GM12878 (cell line): ENCODE results near the gene FOXJ1. TPM values are rescaled to one million over a fixed set of nuclear protein-coding genes. Genes with fewer than 3 reads are reported as not detected.

Experiments used
- ATAC-seq: fragments of 200-7000 bp; cut with Tn5 transposase; 3 replicates; pipeline ENCODE4 v1.9.1; 2020; ENCODE audit warnings: mild to moderate bottlenecking, moderate library complexity
- BruUV-seq: library from RNA; stranded (reverse); fragments of 400-500 nt; replicated peaks from 2 replicates; lab custom pipeline; 2021; lab: Mats Ljungman, UMichigan
- CTCF ChIA-PET: fragments of 300-600 bp; sonication (Branson Sonifier 250); formaldehyde crosslinking; extraction: SDS; loops from one replicate; lab custom pipeline; 2021; ENCODE audit warnings: inconsistent platforms; lab: Yijun Ruan, JAX
- POLR2A ChIA-PET: fragments of 350-600 bp; formaldehyde crosslinking; extraction: SDS; loops from one replicate; lab custom pipeline; 2021; ENCODE audit warnings: inconsistent platforms; lab: Charles Lee
- RAD21 ChIA-PET: fragments of 300-600 bp; sonication (Branson Sonifier 250); formaldehyde crosslinking; loops from one replicate; lab custom pipeline; 2023; ENCODE audit warnings: antibody characterized with exemption; ENCODE audit not compliant: unreplicated experiment; lab: Charles Lee
- SMC1A ChIA-PET: fragments of 300-600 bp; sonication (Branson Sonifier 250); formaldehyde crosslinking; loops from one replicate; lab custom pipeline; 2023; ENCODE audit not compliant: unreplicated experiment, uncharacterized antibody; lab: Charles Lee
- DNase-seq: peaks from one replicate; pipeline ENCODE4 v3.0.0-alpha.2; 2011; ENCODE audit warnings: low read depth, low spot score
- FAIRE-seq: peaks from 3 replicates; lab custom pipeline; 2011; peaks lifted over from hg19 to GRCh38; lab: Jason Lieb, UNC
- H2AFZ ChIP-seq: 2 replicates; pipeline ENCODE4 v1.6.0; 2011; ENCODE audit warnings: low read depth, low read length, control low read depth; ENCODE audit not compliant: control insufficient read depth
- H3K27ac ChIP-seq: 2 replicates; pipeline ENCODE4 v1.5.1; 2011; ENCODE audit warnings: control low read depth; ENCODE audit not compliant: control insufficient read depth, insufficient read depth
- H3K27me3 ChIP-seq, 2 experiments: replicated peaks in 1 of 2; 2 replicates each; pipeline versions ENCODE4 v1.6.0 to v1.6.1; 2011; ENCODE audit warnings: low read length in 1 of 2; ENCODE audit not compliant: control insufficient read depth in 2 of 2, insufficient read depth in 2 of 2
- H3K36me3 ChIP-seq, 2 experiments: 2 replicates each; pipeline ENCODE4 v1.5.1; 2011; ENCODE audit warnings: low read length in 1 of 2; ENCODE audit not compliant: control insufficient read depth in 2 of 2, insufficient read depth in 2 of 2
- H3K4me1 ChIP-seq: 2 replicates; pipeline ENCODE4 v1.6.1; 2011; ENCODE audit warnings: mild to moderate bottlenecking, low read length, moderate library complexity, mixed read lengths; ENCODE audit not compliant: control insufficient read depth, insufficient read depth
- H3K4me2 ChIP-seq: 2 replicates; pipeline ENCODE4 v1.6.0; 2011; ENCODE audit warnings: control low read depth; ENCODE audit not compliant: control insufficient read depth, insufficient read depth
- H3K4me3 ChIP-seq: fragments of 200-600 bp; sonication (generic); 2 replicates; pipeline ENCODE4 v1.5.1; 2016
- H3K79me2 ChIP-seq: 2 replicates; pipeline ENCODE4 v1.6.0; 2011; ENCODE audit warnings: low read length; ENCODE audit not compliant: control insufficient read depth, insufficient read depth
- H3K9ac ChIP-seq: 2 replicates; pipeline ENCODE4 v1.8.0; 2011; ENCODE audit warnings: low read length, control low read depth, mixed read lengths; ENCODE audit not compliant: control insufficient read depth, insufficient read depth
- H3K9me3 ChIP-seq: replicated peaks from 3 replicates; pipeline ENCODE4 v1.5.1; 2011; ENCODE audit warnings: mild to moderate bottlenecking, low read length; ENCODE audit not compliant: control insufficient read depth, insufficient read depth
- H4K20me1 ChIP-seq: 2 replicates; pipeline ENCODE4 v1.6.0; 2011; ENCODE audit not compliant: control insufficient read depth, insufficient read depth
- BRCA1 ChIP-seq: IDR thresholded peaks from 2 replicates; pipeline ENCODE4 v1.6.1; 2011; ENCODE audit warnings: low read depth, low read length, improper control_type of control experiment
- CREM ChIP-seq: IDR thresholded peaks from 2 replicates; pipeline ENCODE4 v1.6.1; 2014; ENCODE audit warnings: antibody characterized with exemption, low read depth
- IKZF2 ChIP-seq, 2 experiments: fragments of 450-650 bp; IDR thresholded peaks; 2 replicates each; pipeline ENCODE4 v1.6.1; 2017; ENCODE audit warnings: mild to moderate bottlenecking in 2 of 2, moderate library complexity in 2 of 2
- TCF12 ChIP-seq: IDR thresholded peaks from 2 replicates; pipeline ENCODE4 v1.6.1; 2011; ENCODE audit warnings: low read depth, mild to moderate bottlenecking, low read length
- ZSCAN29 ChIP-seq: fragments of 450-650 bp; IDR thresholded peaks from 2 replicates; pipeline ENCODE4 v1.6.1; 2017; ENCODE audit warnings: mild to moderate bottlenecking, moderate library complexity
- WGBS: methylation state at CpG from one replicate; pipeline ENCODE4 v1.1.6; 2016; ENCODE audit warnings: low lambda C conversion rate; ENCODE audit not compliant: insufficient replicate concordance, insufficient coverage; ENCODE audit errors: missing lambda C conversion rate; 5-methylcytosine and 5-hydroxymethylcytosine counted together
- in situ Hi-C: fragments of 300-500 bp; cut with MboI; formaldehyde crosslinking; loops from 9 replicates; pipeline ENCODE4 v1.14.3; 2018; ENCODE audit warnings: mixed read lengths
- intact Hi-C: fragments of 100-400 bp; cut with micrococcal nuclease; formaldehyde crosslinking; loops from one replicate; pipeline ENCODE4 v1.14.2; 2022; ENCODE audit not compliant: unreplicated experiment
- polyA plus RNA-seq, 11 experiments: library from polyadenylated mRNA; depleted of rRNA in 4 of 11; unstranded in 6 of 11; stranded (reverse) in 5 of 11; fragments of >200 nt; fragmentation: Nextera tagmentation in 4 of 11; fragmentation: Illumina TruSeq in 1 of 11; extraction: Ambion mirVana in 4 of 11; extraction: Trizol in 1 of 11; gene quantifications; 1 replicate in 1 of 11; 2 replicates in 10 of 11; pipeline versions ENCODE4 v1.2.1 to v1.2.3, GENCODE V29; 2011 to 2016; ENCODE audit warnings: inconsistent platforms in 2 of 11, missing spikeins in 2 of 11, low read depth in 1 of 11
- total RNA-seq, 4 experiments: library from RNA; depleted of rRNA in 3 of 4; stranded (reverse); fragments of >200 nt in 3 of 4; fragmentation: Illumina TruSeq in 1 of 4; extraction: Trizol in 1 of 4; gene quantifications; 2 replicates each; pipeline versions ENCODE4 v1.2.1 to v1.2.3, GENCODE V29; 2013 to 2021
- TF ChIP-seq, protein P1 (sequence below): IDR thresholded peaks from 2 replicates; pipeline ENCODE4 v1.6.1; 2011; ENCODE audit warnings: borderline replicate concordance, low read depth, mild to moderate bottlenecking, moderate library complexity, low read length; ENCODE audit not compliant: insufficient read depth, poor library complexity, severe bottlenecking
- TF ChIP-seq, protein P2 (sequence below): fragments of 450-650 bp; IDR thresholded peaks from 2 replicates; pipeline ENCODE4 v1.6.1; 2014; ENCODE audit warnings: mild to moderate bottlenecking

Gene FOXJ1
- total and polyA plus RNA-seq, 10 of the 15 experiments (the other 5 are each of a cell fraction or from before 2014, with no cell fraction given), result not detected

- H3K9me3 ChIP-seq, result no peaks in the 10 kb centered on the region
- 96% methylated on average over 9 of the region's 9 CpGs for WGBS
- H2AFZ ChIP-seq, result no peak overlapping the region
- no peak overlapping the region for H3K9ac ChIP-seq
- no peaks in the 10 kb centered on the region for H3K4me1 ChIP-seq
- TF ChIP-seq TCF12 (no peak), CREM (no peak), ZSCAN29 (no peak), BRCA1 (no peak), IKZF2 (IDR thresholded peaks at IDR 0.05) (no peak)
- TF ChIP-seq, protein P1, sequence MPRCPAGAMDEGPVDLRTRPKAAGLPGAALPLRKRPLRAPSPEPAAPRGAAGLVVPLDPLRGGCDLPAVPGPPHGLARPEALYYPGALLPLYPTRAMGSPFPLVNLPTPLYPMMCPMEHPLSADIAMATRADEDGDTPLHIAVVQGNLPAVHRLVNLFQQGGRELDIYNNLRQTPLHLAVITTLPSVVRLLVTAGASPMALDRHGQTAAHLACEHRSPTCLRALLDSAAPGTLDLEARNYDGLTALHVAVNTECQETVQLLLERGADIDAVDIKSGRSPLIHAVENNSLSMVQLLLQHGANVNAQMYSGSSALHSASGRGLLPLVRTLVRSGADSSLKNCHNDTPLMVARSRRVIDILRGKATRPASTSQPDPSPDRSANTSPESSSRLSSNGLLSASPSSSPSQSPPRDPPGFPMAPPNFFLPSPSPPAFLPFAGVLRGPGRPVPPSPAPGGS, result no peak
- TF ChIP-seq, protein P2, sequence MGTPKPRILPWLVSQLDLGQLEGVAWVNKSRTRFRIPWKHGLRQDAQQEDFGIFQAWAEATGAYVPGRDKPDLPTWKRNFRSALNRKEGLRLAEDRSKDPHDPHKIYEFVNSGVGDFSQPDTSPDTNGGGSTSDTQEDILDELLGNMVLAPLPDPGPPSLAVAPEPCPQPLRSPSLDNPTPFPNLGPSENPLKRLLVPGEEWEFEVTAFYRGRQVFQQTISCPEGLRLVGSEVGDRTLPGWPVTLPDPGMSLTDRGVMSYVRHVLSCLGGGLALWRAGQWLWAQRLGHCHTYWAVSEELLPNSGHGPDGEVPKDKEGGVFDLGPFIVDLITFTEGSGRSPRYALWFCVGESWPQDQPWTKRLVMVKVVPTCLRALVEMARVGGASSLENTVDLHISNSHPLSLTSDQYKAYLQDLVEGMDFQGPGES, result no peak
- no peak for DNase-seq
- no peak overlapping the region for H3K4me3 ChIP-seq
- no peaks in the 10 kb centered on the region for H3K36me3 ChIP-seq
- H4K20me1 ChIP-seq, result no peaks in the 10 kb centered on the region
- intact Hi-C loops, result no loop called here
- H3K4me2 ChIP-seq, result no peak overlapping the region
- BruUV-seq, result no TSS peak
- ChIA-PET SMC1A (interaction anchor here (1.2 to 1.9 kb wide), 2 partner anchors 27 to 29 kb away, joined by 3 to 6 read pairs; no protein-coding TSS in a partner anchor), POLR2A (no interaction called here), RAD21 (interaction anchor here (1.1 to 1.7 kb wide), 2 partner anchors 114 to 127 kb away, joined by 3 to 6 read pairs; no protein-coding TSS in a partner anchor), CTCF (interaction anchor here (0.8 to 1.4 kb wide), 4 partner anchors 25 to 127 kb away, joined by 3 to 6 read pairs (median 5); no protein-coding TSS in a partner anchor)
- H3K27ac ChIP-seq, result no peak overlapping the region
- H3K27me3 ChIP-seq, result no peaks in the 10 kb centered on the region
- ATAC-seq, result no peak
- in situ Hi-C loops, result no loop called here
- FAIRE-seq, result no peak
- no peaks in the 10 kb centered on the region for H3K79me2 ChIP-seq
Measured at GRCh38 chr17:76153202-76153601, 12.2 kb upstream of the FOXJ1 start.
